RWPE2 (cell line): ENCODE measurements around the gene REXO1.

Experiments
- ATAC-seq: fragments of 200-7000 bp; cut with Tn5 transposase; 3 replicates; pipeline ENCODE4 v1.9.1; 2021; ENCODE audit warnings: low read depth
- DNase-seq: peaks from one replicate; pipeline ENCODE4 v3.0.0-alpha.2; 2020; ENCODE audit warnings: low spot score
- H3K27ac ChIP-seq: fragments of 450-650 bp; 2 replicates; pipeline ENCODE4 v1.5.1; 2017; ENCODE audit warnings: mild to moderate bottlenecking; ENCODE audit not compliant: poor library complexity, severe bottlenecking
- H3K27me3 ChIP-seq: fragments of 250-450 bp; sonication (Bioruptor Pico); 2 replicates; pipeline ENCODE4 v1.5.1; 2021; ENCODE audit warnings: mild to moderate bottlenecking, moderate library complexity; ENCODE audit not compliant: insufficient read depth, poor library complexity, severe bottlenecking
- H3K36me3 ChIP-seq: fragments of 250-450 bp; sonication (Bioruptor Pico); 2 replicates; pipeline ENCODE4 v1.5.1; 2020; ENCODE audit warnings: low read depth, mild to moderate bottlenecking, moderate library complexity
- H3K4me1 ChIP-seq: fragments of 250-450 bp; sonication (Bioruptor Pico); 2 replicates; pipeline ENCODE4 v1.5.1; 2021; ENCODE audit warnings: mild to moderate bottlenecking, moderate library complexity; ENCODE audit not compliant: insufficient read depth, poor library complexity, severe bottlenecking
- H3K4me3 ChIP-seq: fragments of 250-450 bp; sonication (Bioruptor Pico); 2 replicates; pipeline ENCODE4 v1.5.1; 2021; ENCODE audit warnings: mild to moderate bottlenecking, moderate library complexity; ENCODE audit not compliant: severe bottlenecking
- H3K9me3 ChIP-seq: fragments of 250-450 bp; sonication (Bioruptor Pico); 2 replicates; pipeline ENCODE4 v1.5.1; 2021; ENCODE audit warnings: mild to moderate bottlenecking, moderate library complexity; ENCODE audit not compliant: severe bottlenecking
- CTCF ChIP-seq: fragments of 450-650 bp; IDR thresholded peaks from one replicate; pipeline ENCODE4 v1.5.1; 2017; ENCODE audit warnings: mild to moderate bottlenecking, moderate library complexity; ENCODE audit not compliant: poor library complexity, severe bottlenecking

Gene REXO1

GRCh38 chr19:1853295-1854038 lies 5.2 kb upstream of the REXO1 start:
- no peak for DNase-seq
- peak; percentile 13; the same call in 1 of the 3 replicates for ATAC-seq

GRCh38 chr19:1852581-1853128 lies 4.4 kb upstream of the REXO1 start:
- ATAC-seq, result no peak
- no peak for DNase-seq
- H3K4me1 ChIP-seq, result peaks cover 18% of the 10 kb centered on the region
- no peaks in the 10 kb centered on the region for H3K27me3 ChIP-seq
- H3K9me3 ChIP-seq, result no peaks in the 10 kb centered on the region
- H3K27ac ChIP-seq, result no peak overlapping the region
- no peak overlapping the region for H3K4me3 ChIP-seq
- peaks cover 6% of the 10 kb centered on the region; the same call in 1 of the 2 replicates for H3K36me3 ChIP-seq
- no peak for TF ChIP-seq CTCF

More at GRCh38 chr19:1853295-1854038, 5.2 kb upstream of the REXO1 start:
- peaks cover 25% of the 10 kb centered on the region for H3K4me1 ChIP-seq
- TF ChIP-seq CTCF, result peak; percentile 79
- no peaks in the 10 kb centered on the region for H3K27me3 ChIP-seq
- no peaks in the 10 kb centered on the region for H3K9me3 ChIP-seq
- peaks cover 6% of the 10 kb centered on the region; the same call in 1 of the 2 replicates for H3K36me3 ChIP-seq
- H3K4me3 ChIP-seq, result no peak overlapping the region
- peak overlapping the region; percentile 82 for H3K27ac ChIP-seq

GRCh38 chr19:1851654-1852580 lies 3.6 kb upstream of the REXO1 start:
- no peak for TF ChIP-seq CTCF
- Histone ChIP-seq H3K4me1 (peaks cover 16% of the 10 kb centered on the region), H3K9me3 (no peaks in the 10 kb centered on the region), H3K27ac (no peak overlapping the region), H3K36me3 (peaks cover 7% of the 10 kb centered on the region), H3K4me3 (no peak overlapping the region), H3K27me3 (no peaks in the 10 kb centered on the region)
- ATAC-seq (no peak), DNase-seq (no peak)

- H3K36me3 ChIP-seq, result peaks cover 16% of the 10 kb centered on the region
- H3K4me1 ChIP-seq, result peaks cover 11% of the 10 kb centered on the region
- no peaks in the 10 kb centered on the region for H3K27me3 ChIP-seq
- H3K9me3 ChIP-seq, result no peaks in the 10 kb centered on the region
- peak; percentile 8 for TF ChIP-seq CTCF
- ATAC-seq (no peak), DNase-seq (no peak)
- H3K27ac ChIP-seq, result no peak overlapping the region
- no peak overlapping the region for H3K4me3 ChIP-seq
Measured at GRCh38 chr19:1850809-1851653, 2.7 kb upstream of the REXO1 start.
